HPDE6-E6E7 (cell line): ENCODE data around the gene SCAMP1.
"Not testable (repeated sequence)": the region's sequence is repeated elsewhere in the genome, so short reads cannot be mapped to it uniquely, and the experiment has no call there.

Source experiments
- DNase-seq: peaks from one replicate; pipeline ENCODE4 v3.0.0; 2011; ENCODE audit warnings: missing footprints; ENCODE audit errors: extremely low spot score

SCAMP1 gene, protein sequence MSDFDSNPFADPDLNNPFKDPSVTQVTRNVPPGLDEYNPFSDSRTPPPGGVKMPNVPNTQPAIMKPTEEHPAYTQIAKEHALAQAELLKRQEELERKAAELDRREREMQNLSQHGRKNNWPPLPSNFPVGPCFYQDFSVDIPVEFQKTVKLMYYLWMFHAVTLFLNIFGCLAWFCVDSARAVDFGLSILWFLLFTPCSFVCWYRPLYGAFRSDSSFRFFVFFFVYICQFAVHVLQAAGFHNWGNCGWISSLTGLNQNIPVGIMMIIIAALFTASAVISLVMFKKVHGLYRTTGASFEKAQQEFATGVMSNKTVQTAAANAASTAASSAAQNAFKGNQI

DNA sequence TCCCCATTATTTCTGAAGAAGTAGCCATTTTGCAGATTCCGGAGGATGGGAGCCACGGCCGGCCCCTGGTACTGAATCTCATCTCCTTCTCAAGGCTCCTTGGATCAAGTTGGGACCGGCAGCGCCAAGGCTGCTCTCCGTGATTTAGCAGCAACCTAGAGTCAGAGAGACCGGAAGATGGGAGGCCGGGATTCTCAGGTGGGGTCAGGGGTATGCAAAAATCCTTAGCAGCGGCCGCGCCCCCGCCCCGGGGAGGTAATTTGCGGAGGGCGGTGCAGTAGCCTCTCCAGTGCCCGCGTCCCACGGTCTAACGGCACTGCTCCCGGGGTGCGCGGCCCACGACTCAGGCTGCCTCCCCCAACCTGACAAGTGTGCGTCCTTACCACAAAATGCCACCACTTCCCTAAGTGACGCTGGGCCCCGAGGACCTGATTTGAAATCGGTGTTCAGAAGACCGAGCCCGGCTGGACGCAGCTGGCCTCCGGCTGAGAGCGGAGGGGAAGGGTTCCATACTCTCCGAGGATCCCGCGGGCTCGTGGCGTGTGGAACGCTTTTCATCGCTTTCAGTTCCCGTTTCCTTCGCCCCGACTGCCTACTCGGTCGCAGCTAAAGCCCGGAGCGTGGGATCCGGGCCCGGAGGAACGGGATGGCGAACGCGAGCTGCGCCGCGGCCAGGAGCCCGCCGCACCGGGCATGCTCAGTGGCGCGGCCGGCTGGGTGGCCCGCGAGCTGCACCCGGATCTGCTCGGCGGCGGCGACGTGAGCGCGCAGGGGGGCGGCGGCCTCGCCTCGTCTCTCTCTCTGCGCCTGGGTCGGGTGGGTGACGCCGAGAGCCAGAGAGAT lies at the start of gene SCAMP1:
Gene SCAMP1 (plus strand): TSS at position 787 of the 843 bp plus-strand sequence. CDS start 55 bp downstream, at position 842.
- peak; percentile 92 for DNase-seq

DNA sequence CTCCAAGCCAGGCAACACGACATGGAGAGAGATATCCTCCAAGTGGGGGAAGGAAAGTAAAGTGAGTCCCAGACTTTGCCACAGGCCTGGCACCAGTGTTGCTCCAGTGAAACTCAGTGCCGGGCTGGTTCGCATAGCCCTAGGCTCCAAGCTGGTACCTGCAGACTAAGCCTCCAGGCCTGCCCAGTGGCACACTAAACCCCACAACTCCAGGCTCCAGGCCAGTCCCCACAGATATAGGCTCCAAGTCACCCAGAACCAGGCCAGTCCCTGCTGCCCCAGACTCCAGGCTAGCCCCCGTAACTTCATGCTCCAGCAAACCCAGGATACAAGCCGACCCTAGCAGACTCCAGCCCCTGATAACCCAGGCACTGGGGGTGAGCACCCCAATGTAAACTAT lies 42.9 kb upstream of the SCAMP1 start:
- DNase-seq, result no peak

GRCh38 chr5:78318337-78318736 lies 42.1 kb upstream of the SCAMP1 start:
- DNase-seq, result no peak

DNA sequence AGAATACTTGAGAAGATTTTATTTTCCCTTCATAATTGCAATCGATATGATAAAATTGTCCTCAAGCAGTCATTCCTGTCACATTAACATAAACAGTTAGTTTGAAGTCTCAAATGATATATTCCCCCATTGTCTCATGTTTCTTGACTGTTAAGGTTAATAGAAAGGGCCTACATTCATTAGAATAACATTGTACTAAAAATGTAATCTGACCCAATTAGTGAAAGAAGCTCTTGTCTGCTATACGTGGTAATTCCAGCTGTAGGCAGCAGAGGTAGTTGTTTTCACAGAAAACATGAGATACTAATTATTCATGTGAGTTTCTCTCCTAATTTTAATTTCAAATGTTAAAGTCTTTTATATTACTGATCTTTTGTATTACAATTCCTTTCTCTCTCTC lies 40.0 kb upstream of the SCAMP1 start:
- DNase-seq, result no peak

GRCh38 chr5:78323241-78323640 lies 37.2 kb upstream of the SCAMP1 start:
- DNase-seq, result no peak

DNA sequence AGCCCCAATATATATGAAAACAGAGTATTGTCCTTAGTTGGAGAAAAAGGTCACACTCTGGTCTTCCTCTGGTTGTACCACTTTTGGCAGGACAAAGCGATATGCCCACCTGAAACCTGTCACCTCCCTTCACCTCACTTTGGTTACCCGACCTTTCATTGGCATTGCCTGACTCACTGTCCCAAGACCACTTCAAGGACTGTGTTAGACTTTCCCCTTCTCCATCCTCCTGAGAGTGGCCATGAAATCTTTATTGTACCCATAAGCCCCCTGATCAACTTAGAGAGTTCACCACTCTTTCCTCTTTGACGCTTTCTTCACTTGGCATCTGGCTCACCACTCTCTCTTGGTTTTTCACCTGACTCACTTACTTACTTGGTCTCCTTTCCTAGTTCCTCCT lies 33.5 kb upstream of the SCAMP1 start:
- DNase-seq, result no peak

DNA sequence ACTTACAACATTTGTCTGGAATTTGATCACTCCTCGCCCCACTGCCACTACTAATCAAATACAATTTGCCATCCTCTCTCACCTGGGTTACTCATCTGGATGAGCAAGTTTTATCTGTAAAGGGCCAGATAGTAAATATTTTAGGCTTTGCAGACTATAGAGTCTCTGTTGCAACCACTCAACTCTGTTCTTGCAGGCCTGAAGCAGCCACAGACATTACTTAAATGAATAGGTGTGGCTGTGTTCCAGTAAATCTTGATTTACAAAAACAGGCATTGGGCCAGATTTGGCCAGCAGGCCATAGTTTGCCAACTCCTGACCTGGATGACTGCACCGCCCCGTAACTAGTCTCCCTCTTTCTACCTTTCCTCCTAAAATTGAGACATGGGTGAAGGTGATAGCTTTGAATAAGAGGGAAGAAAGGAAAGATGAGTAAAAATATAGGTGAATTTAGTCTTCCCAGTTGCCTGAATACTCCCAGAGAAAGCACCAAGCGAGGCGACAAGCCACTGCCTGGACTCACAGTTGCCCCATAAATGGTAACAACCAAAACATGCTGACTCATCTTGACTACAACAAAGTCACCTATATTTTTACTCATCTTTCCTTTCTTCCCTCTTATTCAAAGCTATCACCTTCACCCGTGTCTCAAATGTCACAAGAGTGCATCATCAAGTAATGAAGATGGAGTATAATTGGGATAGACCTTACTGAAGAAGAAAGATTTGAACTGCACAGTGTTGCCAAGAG lies 32.5 kb upstream of the SCAMP1 start:
- peak; percentile 7 for DNase-seq

- no peak for DNase-seq
Measured at GRCh38 chr5:78328585-78329173, 31.7 kb upstream of the SCAMP1 start.

DNA sequence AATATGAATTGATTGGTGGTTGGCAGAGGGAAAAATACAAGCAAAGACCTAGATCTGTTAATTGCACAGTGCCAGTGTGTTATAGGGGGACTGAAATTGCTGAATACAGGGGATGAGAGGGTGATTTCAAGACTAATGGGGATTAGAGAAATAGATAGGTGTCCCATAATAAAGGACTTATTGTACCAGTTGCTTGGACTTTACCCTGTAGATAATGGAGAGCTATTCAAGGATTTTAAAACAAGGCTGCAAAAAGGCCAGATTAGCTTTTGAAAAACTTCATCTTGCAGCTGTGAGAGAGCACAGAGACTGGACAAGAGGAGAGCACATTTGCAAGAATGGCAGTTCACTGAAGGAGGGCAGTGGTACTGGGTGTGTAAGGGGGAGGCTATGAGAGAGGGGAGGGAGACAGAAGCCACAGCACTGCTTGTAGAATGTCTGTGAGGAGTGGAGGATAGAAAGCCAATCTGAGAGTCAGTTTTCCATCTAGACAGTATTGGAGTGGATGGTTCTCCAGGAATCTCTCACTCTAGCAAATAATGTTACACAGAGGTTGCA lies 28.8 kb upstream of the SCAMP1 start:
- DNase-seq, result no peak

- no peak for DNase-seq
Measured at GRCh38 chr5:78334811-78335210, 25.6 kb upstream of the SCAMP1 start.

DNA sequence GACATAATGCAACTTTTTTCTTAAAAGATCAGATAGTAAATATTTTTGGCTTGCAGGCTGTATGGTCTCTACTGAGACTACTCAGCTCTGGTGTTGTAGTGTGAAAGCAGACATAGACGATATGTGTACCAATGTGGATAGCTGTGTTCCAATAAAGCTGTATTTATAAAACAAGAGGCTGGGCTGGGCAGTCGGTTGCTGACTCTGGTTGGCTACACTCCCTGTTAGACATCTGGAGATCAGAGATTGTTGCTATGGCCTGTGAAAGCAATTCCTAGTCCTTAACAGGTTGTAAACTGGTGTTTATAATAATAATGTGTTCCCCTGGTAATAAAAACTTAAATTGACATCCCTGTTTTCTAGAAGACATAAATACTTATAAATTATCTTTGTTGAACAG lies 24.4 kb upstream of the SCAMP1 start:
- DNase-seq, result no peak

DNA sequence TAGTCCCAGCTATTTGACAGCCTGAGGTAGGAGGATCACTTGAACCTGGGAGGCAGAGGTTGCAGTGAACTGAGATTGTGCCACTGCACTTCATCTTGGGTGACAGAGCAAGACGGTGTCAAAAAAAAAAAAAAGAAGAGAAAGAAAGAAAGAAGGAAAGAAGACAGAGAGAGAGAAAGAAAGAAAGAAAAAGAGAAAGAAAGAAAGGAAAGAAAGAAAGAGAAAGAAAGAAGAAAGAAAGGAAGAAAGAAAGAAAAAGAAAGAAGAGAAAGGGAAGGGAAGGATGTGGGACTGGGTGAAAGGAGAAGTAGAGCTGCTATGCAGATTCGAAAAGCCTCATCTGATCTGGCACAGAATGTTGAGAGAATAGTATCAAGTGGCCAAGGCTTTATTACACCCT lies 23.7 kb upstream of the SCAMP1 start:
- DNase-seq, result no peak

GRCh38 chr5:78339617-78340436 lies 20.6 kb upstream of the SCAMP1 start:
- DNase-seq, result no peak

- DNase-seq, result no peak
Measured at GRCh38 chr5:78341440-78341839, 19.0 kb upstream of the SCAMP1 start.

- DNase-seq, result no peak
Measured at GRCh38 chr5:78345485-78345884, 14.9 kb upstream of the SCAMP1 start.

- DNase-seq, result no peak
Measured at GRCh38 chr5:78353520-78353919, 6.9 kb upstream of the SCAMP1 start.

DNA sequence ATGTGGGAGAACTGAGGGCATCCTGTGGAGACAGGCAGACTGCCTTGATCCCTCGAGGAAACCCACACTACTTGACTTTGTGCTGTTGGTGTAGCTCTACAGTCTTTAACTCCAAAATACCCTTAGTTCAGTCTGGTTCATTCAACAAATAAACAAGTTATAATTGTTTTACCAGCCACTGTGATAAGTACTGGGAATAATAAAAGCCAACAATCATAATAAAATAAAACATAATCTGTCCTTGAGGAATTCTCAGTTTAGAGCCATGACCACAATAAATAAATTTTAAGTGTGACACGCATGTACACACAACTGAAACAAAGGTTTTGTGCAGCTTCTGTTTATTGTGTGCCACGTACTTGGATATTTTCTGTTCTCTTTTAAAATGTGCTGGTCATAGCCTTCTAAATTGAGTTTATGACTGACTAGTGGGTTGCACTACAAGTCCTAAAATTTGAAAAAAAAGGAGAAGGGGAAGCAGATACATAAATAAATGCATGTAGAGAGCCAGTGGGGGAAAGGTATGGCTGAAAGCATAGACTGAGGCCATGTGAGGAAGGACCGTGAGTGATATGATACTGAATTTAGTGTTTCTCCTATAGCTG lies 6.2 kb upstream of the SCAMP1 start:
- DNase-seq, result no peak

DNA sequence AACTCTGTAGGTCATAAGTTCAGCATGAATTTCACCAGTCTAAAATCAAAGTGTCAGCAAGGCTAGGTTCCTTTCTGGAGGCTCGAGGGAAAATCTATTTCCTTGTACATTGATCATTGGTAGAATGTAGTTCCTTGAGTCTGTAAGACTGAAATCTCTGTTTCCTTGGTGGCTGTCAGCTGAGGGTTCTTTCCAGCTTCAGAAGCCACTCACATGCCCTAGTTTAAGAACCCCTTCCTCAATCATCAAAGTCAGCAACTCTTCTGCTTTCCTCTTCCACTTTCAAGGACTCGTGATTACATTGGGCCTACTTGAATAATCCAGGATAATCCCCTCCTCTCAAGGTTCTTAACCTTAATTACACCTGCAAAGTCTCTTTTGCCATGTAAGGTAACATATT lies 4.9 kb upstream of the SCAMP1 start:
- no peak for DNase-seq

DNA sequence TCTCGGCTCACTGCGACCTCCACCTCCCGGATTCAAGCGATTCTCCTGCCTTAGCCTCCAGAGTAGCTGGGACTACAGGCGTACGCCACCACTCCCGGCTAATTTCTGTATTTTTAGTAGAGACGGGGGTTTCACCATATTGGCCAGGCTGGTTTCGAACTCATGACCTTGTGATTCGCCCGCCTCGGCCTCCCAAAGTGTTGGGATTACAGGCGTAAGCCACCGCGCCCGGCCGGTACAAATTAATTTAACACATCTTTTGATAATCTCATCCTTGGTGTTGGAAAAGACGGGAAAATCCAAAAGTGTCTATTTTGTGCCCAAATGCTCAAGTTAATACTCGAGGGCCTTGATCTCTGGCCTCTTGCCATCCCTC lies 974 bp upstream of the SCAMP1 start:
- not testable (repeated sequence) for DNase-seq

- no peak for DNase-seq
Measured at GRCh38 chr5:78360674-78360923, 182 bp downstream of the SCAMP1 start.
